Activated CD4-positive, alpha-beta T cell treated with anti-CD3 and anti-CD28 coated beads, Interleukin-10, Interleukin-2, amounts not matched to agents 100 ng/mL and 50 ng/mL, durations not matched to agents 16 hours and 8 hours (primary cell): Measurements from ENCODE around the gene GGT1.
"Not testable (repeated sequence)": the region's sequence is repeated elsewhere in the genome, so short reads cannot be mapped to it uniquely, and the experiment has no call there.

Experiments
- DNase-seq: peaks from one replicate; pipeline ENCODE4 v3.0.0-alpha.2; 2020

GGT1 gene

DNA sequence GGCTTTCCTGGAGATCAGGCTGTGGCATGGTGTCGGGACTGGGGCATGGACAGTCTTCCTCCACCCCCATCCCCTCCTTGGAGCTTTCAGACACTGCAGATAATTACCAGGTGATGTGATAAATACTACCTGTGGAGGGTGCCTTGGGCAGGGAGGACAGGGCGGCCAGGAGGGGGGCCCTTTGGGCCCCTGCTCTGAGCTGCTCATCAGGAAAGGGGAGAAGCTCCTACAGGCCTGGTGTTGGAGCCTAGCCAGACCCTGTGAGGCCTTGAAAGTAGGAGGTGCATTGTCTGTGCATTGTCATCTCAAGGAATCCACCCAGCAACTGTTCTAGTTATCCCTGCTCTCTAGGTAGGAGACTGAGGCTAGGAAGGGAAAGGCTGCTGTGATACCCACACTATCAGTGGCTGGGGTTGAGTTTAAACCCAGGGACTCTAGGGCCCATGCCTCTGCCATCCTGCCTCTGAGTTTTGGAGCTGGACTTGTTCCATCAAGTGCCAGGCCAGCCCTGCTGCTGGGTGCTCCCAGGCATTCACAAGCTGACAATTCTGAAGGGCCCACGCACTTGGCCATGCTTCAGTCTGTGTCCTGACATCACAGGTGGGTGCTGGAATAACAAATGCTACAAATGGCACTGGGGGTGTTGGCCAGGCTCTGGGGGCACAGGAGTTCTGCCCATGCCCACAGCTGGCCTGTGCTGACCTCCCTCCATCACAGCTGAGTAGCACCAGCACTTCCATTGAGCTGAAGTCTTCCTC is 2.9 kb upstream of the GGT1 start:
- DNase-seq: not testable (repeated sequence)

DNA sequence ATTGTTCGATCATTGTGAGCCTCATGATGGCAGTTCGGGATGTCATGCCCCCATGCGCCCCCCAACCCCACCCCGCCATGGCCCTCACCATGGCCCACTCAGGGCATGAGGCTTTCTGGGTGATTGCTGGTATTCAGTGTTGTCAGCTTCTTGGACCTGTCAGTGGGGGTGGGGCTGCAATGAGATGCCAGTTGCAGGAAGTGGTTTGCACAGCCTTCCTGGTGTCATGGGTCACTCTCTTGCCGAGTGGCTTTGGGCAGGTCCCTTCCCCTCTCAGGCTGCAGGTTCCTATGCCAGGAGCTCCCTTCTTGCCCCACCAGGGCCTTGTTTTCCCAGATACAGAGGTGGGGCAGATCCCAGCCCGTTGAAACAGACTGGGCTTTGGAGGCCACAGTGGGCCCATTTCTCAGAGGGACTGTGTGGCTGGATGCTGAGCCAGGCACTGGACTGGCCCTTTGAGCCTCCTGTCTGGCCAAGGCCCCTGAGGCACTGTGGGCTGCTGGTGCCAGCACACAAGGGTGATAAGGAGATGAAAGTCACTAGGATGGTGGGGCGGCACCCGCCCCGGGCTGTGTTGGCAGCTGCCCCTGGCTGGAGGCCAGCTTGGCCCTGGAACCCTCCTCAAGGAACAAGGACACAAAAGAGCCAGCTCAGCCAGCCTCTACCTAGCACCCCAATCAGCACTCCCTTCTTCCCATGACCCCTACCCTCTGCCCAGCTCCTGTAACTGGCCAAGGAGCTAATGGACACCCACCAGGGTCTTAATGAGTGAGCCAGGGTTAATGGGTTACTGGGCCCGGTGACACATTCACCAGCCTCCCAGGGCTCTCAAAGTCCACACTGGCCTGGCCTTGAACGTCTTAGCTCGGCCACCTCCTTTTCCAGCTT is 1.5 kb upstream of the GGT1 start:
- peak; percentile 57 for DNase-seq

GRCh38 chr22:24602105-24602749 is 766 bp upstream of the GGT1 start:
- not testable (repeated sequence) for DNase-seq

- DNase-seq: peak; percentile 38
Measured at GRCh38 chr22:24603770-24604629, 1.0 kb downstream of the GGT1 start.

- DNase-seq: not testable (repeated sequence)
Measured at GRCh38 chr22:24606340-24606739, 3.3 kb downstream of the GGT1 start.

DNA sequence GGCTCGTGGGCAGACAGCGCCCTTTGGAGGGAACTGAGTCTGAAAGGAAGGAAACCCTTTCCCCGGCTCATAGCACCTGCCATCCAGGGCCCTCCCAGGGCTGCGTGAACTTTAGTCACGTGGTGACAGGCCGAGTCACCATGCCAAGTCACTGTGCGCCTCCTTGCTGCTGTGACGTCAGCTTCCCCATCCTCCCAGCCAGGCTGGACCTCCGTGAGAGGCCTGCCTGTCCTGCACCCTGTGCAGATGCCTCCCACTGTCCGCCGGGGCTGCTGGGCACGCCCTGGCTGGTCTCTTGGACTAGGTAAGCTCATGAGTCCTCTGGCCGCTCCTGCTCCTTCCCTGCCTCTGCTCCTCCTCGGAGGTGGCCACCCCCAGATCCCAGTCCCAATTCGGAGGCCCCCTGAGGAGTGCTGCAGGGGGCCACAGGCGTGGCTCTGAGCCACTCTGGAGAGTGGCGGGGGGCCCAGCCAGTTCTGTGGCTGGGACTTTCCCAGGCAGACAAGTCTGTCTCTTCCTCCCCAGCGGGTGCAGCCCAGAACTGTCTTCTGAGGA is 4.5 kb downstream of the GGT1 start:
- DNase-seq: peak; percentile 87

GRCh38 chr22:24608327-24608726 is 5.3 kb downstream of the GGT1 start:
- not testable (repeated sequence) for DNase-seq

DNA sequence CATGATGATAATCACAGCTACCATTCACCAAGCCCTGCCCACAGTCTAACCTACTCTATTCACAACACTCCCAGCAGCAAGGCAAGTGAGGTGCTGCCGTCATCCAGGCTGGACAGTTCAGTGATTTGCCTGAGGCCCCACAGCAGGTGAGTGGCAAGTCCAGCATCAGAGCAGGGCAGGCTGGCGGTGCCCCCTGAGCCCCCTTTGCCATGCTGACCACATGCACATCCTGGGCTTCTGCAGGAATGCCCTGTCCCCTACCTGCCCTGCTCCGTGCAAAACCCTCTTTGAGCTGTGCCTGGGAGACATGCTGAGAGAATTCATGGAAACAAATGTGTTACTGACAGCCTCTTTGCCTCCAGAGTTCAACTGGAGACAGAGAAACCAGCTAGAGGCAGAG is 6.9 kb downstream of the GGT1 start:
- DNase-seq: not testable (repeated sequence)

DNA sequence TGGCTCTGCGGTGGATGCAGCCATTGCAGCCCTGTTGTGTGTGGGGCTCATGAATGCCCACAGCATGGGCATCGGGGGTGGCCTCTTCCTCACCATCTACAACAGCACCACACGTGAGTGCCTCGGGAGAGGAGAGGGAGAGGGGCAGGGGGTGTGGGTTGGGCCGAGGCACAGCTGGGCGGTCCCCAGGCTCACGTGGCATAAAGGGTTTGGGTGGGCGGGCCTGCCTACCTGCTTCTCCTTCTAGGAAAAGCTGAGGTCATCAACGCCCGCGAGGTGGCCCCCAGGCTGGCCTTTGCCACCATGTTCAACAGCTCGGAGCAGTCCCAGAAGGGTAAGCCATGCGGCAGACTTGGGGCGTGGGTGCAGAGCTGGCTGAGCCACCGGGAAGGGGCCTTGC is 11.8 kb downstream of the GGT1 start:
- not testable (repeated sequence) for DNase-seq

GRCh38 chr22:24621244-24621643 is 18.3 kb downstream of the GGT1 start:
- DNase-seq: not testable (repeated sequence)

DNA sequence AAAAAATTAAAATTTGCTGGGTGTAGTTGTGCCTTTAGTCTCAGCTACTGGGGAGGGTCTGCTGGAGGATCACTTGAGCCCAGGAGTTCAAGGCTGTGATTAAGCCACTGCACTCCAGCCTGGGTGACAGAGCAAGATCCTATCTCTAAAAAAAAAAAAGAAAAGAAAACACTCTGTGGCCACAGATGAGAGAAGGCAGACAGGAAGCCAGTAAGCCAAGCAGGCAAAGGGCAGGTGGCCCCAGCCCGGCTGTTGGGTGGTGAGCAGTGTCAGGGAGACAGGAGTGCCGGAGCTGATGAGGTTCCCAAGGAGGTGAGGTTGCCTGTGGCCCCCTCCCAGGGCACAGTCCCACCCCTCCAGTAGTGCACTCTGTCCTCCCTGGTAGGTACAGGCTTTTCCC is 19.6 kb downstream of the GGT1 start:
- DNase-seq: not testable (repeated sequence)

DNA sequence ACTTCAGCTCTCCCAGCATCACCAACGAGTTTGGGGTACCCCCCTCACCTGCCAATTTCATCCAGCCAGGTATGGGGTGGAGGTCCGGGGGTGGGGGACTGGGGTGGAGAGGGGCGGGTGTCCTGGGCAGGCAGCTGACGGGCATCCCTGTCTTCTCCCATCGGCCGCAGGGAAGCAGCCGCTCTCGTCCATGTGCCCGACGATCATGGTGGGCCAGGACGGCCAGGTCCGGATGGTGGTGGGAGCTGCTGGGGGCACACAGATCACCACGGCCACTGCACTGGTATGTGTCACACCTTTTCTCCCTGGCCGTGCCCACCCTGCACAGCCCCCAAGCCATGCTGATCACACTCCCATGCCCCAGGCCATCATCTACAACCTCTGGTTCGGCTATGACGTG is 24.9 kb downstream of the GGT1 start:
- not testable (repeated sequence) for DNase-seq

DNA sequence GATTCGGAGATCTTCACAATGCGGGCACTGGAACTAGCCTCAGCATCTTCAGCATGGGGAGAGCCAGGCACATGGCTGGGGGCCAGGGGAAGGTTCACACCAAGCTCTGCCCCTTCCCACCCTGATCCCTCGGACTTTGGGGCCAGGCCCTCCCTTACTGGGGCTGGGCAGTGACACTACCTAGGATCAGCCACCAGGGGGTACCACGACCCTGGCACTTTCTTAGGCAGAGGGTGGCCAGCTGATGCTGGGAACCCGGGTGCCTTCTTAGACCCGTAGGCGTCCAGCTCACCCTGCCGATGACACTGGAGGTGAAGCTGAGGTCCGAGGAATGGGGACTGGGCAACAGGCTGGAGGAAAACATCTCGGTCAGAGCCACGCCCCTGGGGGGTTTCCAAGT is 26.1 kb downstream of the GGT1 start:
- DNase-seq: peak; percentile 33

- DNase-seq: not testable (repeated sequence)
Measured at GRCh38 chr22:24630812-24631427, 27.9 kb downstream of the GGT1 start.

- not testable (repeated sequence) for DNase-seq
Measured at GRCh38 chr22:24631430-24632122, 28.6 kb downstream of the GGT1 start.

- not testable (repeated sequence) for DNase-seq
Measured at GRCh38 chr22:24632642-24633041, 29.6 kb downstream of the GGT1 start.

GRCh38 chr22:24633231-24634023 is 30.4 kb downstream of the GGT1 start:
- not testable (repeated sequence) for DNase-seq

GRCh38 chr22:24634776-24635389 is 31.9 kb downstream of the GGT1 start:
- DNase-seq: peak; percentile 47

GRCh38 chr22:24636513-24636912 is 33.5 kb downstream of the GGT1 start:
- DNase-seq: not testable (repeated sequence)

DNA sequence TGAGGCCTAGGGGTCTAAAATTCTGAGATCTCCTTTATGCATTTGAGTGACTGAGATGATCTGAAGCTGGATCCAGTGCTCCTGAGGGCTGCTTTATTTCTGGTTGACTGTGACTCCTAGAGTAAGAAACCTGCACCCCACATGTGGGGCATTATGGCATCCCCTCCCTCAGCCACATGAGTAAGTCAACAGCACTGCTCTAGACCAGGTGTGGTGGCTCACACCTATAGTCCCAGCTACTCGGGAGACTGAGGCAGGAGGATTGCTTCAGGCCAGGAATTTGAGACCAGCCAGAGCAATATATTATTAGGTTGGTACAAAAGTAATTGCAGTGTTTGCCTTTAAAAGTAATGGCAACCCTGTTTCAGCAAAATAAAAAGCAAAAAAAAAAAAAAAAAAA is 39.3 kb downstream of the GGT1 start:
- DNase-seq: not testable (repeated sequence)
